Measurements from ENCODE around the gene TMEM82.
A peak's percentile ranks its signal among the peaks of the same experiment; 100 is the strongest.

TMEM82 gene

DNA sequence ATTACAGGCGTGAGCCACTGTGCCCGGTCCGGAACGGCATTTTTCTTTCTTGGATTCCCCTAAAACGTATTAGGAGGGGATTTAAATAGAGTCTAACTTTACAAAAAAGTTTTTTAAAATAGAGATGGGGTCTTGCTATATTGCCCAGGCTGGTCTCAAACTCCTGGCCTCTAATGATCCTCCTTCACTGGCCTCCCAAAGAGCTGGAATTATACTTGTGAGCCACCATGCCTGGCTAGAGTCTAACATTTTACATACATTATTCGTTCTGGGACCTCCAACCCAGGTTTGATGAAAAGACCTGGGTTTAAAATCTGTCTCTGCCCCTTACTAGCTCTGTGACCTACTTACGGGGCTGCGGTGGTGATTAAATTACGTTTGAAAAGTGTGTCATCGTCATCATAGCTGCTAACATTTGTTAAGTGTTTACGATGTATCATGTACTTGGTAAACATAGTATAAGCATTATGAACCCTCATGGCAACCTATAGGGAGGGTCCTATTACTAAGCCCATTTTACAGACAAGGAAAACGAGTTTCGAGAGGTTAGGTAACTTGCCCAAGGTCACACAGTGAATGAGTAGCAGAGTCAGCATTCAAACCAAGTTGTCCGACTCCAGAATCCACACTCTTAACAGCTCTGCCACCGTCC is 33.7 kb upstream of the TMEM82 start:
- no peak overlapping the region for H3K4me3 ChIP-seq (ENCODE audit: control insufficient read depth, low read depth, low read length)
- TF ChIP-seq, protein P1, sequence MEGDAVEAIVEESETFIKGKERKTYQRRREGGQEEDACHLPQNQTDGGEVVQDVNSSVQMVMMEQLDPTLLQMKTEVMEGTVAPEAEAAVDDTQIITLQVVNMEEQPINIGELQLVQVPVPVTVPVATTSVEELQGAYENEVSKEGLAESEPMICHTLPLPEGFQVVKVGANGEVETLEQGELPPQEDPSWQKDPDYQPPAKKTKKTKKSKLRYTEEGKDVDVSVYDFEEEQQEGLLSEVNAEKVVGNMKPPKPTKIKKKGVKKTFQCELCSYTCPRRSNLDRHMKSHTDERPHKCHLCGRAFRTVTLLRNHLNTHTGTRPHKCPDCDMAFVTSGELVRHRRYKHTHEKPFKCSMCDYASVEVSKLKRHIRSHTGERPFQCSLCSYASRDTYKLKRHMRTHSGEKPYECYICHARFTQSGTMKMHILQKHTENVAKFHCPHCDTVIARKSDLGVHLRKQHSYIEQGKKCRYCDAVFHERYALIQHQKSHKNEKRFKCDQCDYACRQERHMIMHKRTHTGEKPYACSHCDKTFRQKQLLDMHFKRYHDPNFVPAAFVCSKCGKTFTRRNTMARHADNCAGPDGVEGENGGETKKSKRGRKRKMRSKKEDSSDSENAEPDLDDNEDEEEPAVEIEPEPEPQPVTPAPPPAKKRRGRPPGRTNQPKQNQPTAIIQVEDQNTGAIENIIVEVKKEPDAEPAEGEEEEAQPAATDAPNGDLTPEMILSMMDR (conservative IDR thresholded peaks at IDR 0.05; ENCODE audit: control insufficient read depth, insufficient read depth, low read depth, low read length) = no peak
- DNase-seq (ENCODE audit: low read depth) = no peak

DNA sequence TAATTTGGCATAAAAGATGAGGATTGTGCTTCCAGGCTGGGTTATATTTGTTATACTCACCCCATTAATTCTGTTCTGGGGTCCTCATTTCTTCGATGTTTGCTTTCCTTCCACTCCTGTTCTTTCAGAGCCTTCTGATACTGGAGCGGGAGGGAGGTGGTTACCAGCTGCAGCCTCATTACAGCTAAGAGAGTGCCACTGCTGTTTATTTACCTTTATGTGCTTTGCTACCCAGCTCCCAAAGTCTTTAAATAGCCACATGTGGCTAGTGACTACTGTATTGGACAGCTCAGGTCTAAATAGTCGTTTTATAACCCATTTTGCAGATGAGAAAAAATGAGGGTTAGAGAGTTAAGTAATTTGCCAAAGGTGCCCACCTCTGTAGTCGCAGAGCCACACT is 33.1 kb upstream of the TMEM82 start:
- TF ChIP-seq, protein P1 (conservative IDR thresholded peaks at IDR 0.05; ENCODE audit: control insufficient read depth, insufficient read depth, low read depth, low read length) = no peak
- H3K4me3 ChIP-seq (ENCODE audit: control insufficient read depth, low read depth, low read length) = no peak overlapping the region
- no peak for DNase-seq (ENCODE audit: low read depth)

DNA sequence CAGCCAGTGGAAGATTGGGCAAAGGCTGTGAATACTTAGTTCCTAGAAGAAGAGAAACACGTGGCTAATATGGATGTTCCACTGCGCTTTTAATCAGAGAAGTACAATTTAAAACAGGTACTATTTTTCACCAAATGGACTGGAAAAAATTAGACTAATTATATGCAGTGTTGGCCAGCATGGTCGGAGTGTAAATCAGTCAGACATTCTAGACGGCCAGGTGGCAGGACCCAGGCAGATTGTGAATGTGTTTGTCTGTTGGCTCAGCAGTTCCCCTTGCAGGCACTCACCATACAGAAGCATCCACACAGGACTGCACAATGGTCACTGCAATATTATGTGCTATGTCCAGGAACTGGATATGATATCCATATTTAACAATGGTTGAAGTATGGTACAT is 30.1 kb upstream of the TMEM82 start:
- DNase-seq (ENCODE audit: low read depth) = no peak
- TF ChIP-seq, protein P1 (conservative IDR thresholded peaks at IDR 0.05; ENCODE audit: control insufficient read depth, insufficient read depth, low read depth, low read length) = no peak
- no peak overlapping the region for H3K4me3 ChIP-seq (ENCODE audit: control insufficient read depth, low read depth, low read length)

DNA sequence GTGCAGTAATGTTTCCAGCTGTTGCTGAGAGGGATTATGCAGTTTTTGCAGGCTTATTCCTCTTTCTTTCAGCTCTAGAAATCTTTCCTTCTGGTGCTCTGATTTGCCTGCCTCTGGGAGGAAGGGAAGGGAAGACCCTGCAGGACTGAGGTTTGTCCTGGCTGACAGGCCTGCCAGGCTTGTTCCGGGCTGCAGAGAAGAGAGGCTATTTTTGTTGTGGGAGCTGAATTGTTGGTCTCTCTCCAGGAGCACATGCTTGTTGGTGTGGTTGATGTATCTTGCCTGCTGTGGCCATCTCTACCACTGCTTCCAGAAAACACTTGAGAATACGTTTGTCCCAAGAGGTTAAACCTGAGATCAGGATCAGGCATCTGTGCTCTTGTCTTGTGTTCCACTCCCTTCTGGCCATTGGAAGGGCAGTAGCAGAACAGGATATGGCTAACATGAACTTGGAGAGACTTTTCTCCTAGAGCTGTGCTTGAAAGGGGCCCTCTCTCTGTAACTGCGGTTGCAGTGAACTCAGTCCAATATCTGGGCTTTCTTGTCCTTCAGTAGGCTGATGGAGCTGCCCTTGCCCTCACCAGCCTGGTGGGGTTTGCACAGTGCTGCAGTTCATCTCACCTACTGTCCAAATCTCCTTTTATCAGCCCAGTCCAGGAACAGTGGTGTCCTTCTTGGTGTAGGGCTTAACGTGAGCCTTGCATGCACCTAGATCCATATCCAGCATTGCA is 27.7 kb upstream of the TMEM82 start:
- peak; percentile 67 for DNase-seq (ENCODE audit: low read depth)
- TF ChIP-seq, protein P1 (conservative IDR thresholded peaks at IDR 0.05; ENCODE audit: control insufficient read depth, insufficient read depth, low read depth, low read length) = no peak
- no peak overlapping the region for H3K4me3 ChIP-seq (ENCODE audit: control insufficient read depth, low read depth, low read length)

DNA sequence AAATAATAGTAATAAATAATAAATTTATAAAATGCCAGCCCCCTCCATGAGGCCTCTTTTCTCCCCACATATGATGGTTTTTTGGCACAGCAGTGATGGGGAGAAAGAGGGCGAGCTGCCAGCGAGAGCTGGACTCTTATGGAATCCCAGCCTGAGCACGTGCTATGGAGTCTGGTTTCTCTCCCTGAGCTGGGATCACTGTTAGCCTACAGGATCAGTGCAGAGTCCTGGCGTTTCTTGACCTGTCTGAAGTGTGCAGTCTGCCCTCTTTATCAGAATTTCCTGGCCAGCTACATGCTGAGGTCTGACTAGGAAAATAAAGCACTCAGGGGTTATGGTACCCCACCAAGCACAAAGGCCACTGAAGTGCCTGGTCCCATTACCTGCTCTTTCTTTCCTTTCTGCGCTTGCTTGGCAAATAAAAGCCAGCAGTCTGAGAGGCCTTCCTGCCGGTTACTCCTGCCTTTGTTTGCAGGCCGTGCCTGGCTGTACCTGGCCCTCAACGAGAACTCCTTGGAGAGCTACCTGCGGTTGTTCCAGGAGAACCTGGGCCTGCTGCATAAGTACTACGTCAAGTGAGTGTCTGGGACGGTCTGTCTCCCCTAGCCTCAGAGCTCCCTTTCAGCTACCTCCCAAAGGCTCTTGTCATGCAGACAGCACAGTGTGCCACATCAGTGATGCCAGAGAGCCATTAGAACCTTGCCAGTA is 24.7 kb upstream of the TMEM82 start:
- TF ChIP-seq, protein P1 (conservative IDR thresholded peaks at IDR 0.05; ENCODE audit: control insufficient read depth, insufficient read depth, low read depth, low read length) = no peak
- no peak for DNase-seq (ENCODE audit: low read depth)
- no peak overlapping the region for H3K4me3 ChIP-seq (ENCODE audit: control insufficient read depth, low read depth, low read length)

DNA sequence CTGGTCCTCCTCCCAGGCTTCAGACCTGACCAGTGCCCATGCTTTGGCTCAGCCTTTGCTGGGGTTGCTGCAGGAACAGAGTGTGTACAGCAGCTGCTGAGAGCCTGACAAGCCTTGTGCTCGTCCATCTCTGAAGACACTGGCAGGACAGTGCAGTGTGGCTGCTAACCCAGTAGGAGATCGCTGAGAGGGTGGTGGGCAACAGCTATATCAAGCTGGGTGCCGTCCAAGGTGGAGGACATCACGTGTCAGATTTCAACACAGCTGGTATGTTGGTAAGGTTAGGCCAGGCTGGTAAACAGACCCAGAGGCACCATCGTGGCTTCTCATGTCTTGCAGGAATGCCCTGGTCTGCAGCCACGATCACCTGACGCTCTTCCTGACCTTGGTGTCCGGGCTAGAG is 24.1 kb upstream of the TMEM82 start:
- TF ChIP-seq, protein P1 (conservative IDR thresholded peaks at IDR 0.05; ENCODE audit: control insufficient read depth, insufficient read depth, low read depth, low read length) = no peak
- no peak for DNase-seq (ENCODE audit: low read depth)
- no peak overlapping the region for H3K4me3 ChIP-seq (ENCODE audit: control insufficient read depth, low read depth, low read length)
